Upper lobe of right lung (tissue), 1 donor: ENCODE measurements around the gene YEATS4. TPM values are rescaled to one million over a fixed set of nuclear protein-coding genes. Genes with fewer than 3 reads are reported as not detected.

ENCODE experiments used
- ATAC-seq: fragments of 200-7000 bp; cut with Tn5 transposase; one replicate; pipeline ENCODE4 v1.9.1; 2020; ENCODE audit warnings: mild to moderate bottlenecking, moderate library complexity
- DNase-seq: peaks from one replicate; pipeline ENCODE4 v3.0.0-alpha.2; 2020
- H3K27ac ChIP-seq: fragments of 200-600 bp; one replicate; pipeline ENCODE4 v1.8.0; 2022
- H3K27me3 ChIP-seq: fragments of 200-600 bp; one replicate; pipeline ENCODE4 v1.8.0; 2022; ENCODE audit warnings: mild to moderate bottlenecking
- H3K36me3 ChIP-seq: fragments of 200-600 bp; one replicate; pipeline ENCODE4 v1.8.0; 2022
- H3K4me1 ChIP-seq: fragments of 200-600 bp; one replicate; pipeline ENCODE4 v1.8.0; 2022
- H3K4me3 ChIP-seq: fragments of 200-600 bp; one replicate; pipeline ENCODE4 v1.8.0; 2022; ENCODE audit warnings: mild to moderate bottlenecking
- H3K9me3 ChIP-seq: fragments of 200-600 bp; one replicate; pipeline ENCODE4 v1.8.0; 2022
- intact Hi-C: fragments of 100-400 bp; cut with DNase I; formaldehyde crosslinking; loops from one replicate; pipeline ENCODE4 v1.11.0; 2022
- total RNA-seq: library from RNA; stranded (reverse); fragmentation: NEBNext Ultra II Directional; extraction: Animal tissue kit (Norgen Biotek cat#: 25700); gene quantifications from one replicate; pipeline ENCODE4 v1.2.1, GENCODE V29; 2021
- TF ChIP-seq, protein P1 (sequence below): fragments of 200-600 bp; IDR thresholded peaks from one replicate; pipeline ENCODE4 v1.8.0; 2022; ENCODE audit warnings: antibody characterized with exemption
- donor health status: DM: no; HTN: yes; CAD: no; lungs with severe emphysema.

YEATS4 gene
- total RNA-seq, 1 donor from 2014 or later, result 11.4 TPM

DNA sequence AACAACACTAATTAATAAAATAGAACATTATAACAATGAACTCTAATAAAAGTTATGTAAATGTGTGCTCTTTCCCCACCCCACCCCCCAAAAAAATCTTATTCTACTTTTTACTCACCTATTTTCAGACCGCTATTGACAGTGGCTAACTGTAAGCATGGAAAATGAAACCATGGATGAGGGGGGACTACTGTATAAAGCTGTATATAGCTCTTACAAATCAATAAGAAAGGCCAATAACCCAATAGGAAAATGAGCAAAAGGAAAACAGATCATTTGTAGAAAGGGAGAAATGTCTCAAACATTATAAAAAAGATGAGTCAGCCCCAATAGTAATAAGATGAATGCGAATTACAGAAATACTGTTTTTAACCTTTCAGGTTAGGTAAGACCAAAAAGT lies 27.4 kb downstream of the YEATS4 start:
- no peaks in the 10 kb centered on the region for H3K9me3 ChIP-seq
- TF ChIP-seq, protein P1, sequence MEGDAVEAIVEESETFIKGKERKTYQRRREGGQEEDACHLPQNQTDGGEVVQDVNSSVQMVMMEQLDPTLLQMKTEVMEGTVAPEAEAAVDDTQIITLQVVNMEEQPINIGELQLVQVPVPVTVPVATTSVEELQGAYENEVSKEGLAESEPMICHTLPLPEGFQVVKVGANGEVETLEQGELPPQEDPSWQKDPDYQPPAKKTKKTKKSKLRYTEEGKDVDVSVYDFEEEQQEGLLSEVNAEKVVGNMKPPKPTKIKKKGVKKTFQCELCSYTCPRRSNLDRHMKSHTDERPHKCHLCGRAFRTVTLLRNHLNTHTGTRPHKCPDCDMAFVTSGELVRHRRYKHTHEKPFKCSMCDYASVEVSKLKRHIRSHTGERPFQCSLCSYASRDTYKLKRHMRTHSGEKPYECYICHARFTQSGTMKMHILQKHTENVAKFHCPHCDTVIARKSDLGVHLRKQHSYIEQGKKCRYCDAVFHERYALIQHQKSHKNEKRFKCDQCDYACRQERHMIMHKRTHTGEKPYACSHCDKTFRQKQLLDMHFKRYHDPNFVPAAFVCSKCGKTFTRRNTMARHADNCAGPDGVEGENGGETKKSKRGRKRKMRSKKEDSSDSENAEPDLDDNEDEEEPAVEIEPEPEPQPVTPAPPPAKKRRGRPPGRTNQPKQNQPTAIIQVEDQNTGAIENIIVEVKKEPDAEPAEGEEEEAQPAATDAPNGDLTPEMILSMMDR, result no peak
- ATAC-seq, result no peak
- intact Hi-C loops, result no loop called here
- H3K4me1 ChIP-seq, result no peaks in the 10 kb centered on the region
- H3K27ac ChIP-seq, result no peak overlapping the region
- H3K4me3 ChIP-seq, result no peak overlapping the region
- H3K27me3 ChIP-seq, result no peaks in the 10 kb centered on the region
- peaks cover 14% of the 10 kb centered on the region for H3K36me3 ChIP-seq
- no peak for DNase-seq

DNA sequence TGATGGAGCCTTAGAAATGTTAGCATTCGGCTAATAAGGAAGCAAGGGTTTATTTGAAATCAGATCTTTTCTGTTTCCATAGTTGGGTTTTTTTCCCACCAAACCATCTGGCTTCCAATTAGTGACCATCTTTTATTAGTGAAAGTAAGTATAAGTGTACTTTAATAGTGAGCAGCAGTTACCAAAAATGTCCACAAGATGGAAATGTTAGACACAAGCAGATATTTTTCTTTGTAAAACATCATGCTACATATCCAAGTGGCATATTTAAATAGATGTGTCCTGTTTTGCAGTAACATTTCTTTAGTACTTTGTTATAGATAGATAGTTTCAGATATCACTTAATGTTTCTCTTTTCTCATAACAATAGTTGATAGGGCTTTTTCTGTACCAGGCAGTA lies 28.8 kb downstream of the YEATS4 start:
- no peaks in the 10 kb centered on the region for H3K9me3 ChIP-seq
- TF ChIP-seq, protein P1, result peak; percentile 55
- no peak overlapping the region for H3K27ac ChIP-seq
- DNase-seq (no peak), ATAC-seq (no peak)
- no peak overlapping the region for H3K4me3 ChIP-seq
- no peaks in the 10 kb centered on the region for H3K27me3 ChIP-seq
- H3K36me3 ChIP-seq, result peaks cover 14% of the 10 kb centered on the region
- no peaks in the 10 kb centered on the region for H3K4me1 ChIP-seq
- intact Hi-C loops, result no loop called here

DNA sequence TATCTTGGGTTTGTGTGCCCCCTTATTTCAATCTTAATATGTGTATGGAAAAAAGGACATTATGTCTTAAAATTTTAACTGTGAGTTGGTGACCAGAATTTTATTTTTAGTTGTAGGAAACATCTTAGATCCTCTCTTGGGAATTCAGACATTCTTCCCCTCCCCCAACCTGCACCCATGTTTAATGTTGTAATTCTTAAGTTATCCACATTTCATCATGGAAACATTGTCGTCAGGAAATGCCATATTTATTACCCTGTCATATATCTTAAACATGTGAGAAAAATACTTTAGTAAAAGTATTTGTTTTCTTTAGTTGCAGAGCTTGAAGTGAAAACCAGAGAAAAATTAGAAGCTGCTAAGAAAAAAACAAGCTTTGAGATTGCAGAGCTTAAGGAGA lies 30.3 kb downstream of the YEATS4 start:
- Histone ChIP-seq H3K4me1 (no peaks in the 10 kb centered on the region), H3K27ac (no peak overlapping the region), H3K4me3 (no peak overlapping the region), H3K36me3 (peaks cover 14% of the 10 kb centered on the region), H3K27me3 (no peaks in the 10 kb centered on the region), H3K9me3 (no peaks in the 10 kb centered on the region)
- intact Hi-C loops, result no loop called here
- DNase-seq, result no peak
- ATAC-seq, result no peak
- TF ChIP-seq, protein P1, result no peak

DNA sequence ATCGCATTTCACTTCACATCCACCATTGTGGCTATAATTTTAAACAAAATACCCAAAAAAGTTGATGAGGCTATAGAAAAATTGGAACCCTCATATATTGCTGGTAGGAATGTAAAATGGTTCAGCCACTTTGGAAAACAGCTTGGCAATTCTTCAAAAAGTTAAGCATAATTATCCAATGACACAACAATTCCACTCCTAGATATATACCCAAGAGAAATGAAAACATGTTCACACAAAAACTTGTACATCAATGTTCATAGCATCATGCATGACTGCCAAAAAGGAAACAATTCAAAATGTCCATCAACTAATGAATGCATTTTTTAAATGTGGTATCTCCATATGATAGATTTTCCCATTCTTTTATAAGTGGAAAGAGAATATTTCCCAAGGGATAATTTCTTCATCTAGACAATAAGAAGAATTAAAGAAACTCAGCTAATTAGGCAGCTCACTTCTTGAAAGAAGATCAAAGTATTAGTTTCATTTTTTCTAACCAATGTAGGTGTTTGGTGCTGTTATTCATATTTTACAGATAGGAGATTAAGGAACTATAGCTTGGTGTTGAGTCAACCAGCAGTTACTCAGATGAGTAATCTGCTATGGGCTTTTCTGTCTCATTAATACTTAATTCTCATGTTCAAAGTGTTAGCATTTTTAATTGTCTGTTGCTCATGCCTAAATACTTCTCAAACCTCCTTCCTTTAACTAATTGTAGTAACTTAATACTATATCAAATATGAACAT lies 32.8 kb downstream of the YEATS4 start:
- no peaks in the 10 kb centered on the region for H3K9me3 ChIP-seq
- ATAC-seq, result no peak
- TF ChIP-seq, protein P1, result no peak

DNA sequence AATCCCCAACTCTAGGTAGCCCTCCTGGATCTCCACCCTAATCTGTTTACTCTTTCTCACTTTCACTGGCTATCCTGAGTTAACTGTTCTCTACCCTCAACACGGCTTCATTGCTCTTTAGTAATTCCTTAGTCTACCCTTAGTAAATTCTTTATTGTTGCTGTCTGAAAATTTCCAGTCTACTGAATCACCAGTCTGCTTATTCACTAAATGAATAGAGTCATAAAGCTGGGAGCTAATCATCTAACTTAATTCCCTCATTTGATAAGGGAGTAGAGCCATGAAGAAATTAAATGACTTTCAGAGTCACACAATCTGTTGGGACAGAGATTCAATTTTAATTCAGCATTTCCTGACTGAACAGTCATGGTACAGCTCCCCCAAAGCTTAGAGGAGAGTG lies 36.5 kb downstream of the YEATS4 start:
- DNase-seq (no peak), ATAC-seq (no peak)
- no peak overlapping the region for H3K27ac ChIP-seq
- intact Hi-C loops, result no loop called here
- no peak overlapping the region for H3K4me3 ChIP-seq
- TF ChIP-seq, protein P1, result no peak
- H3K4me1 ChIP-seq, result no peaks in the 10 kb centered on the region
- H3K27me3 ChIP-seq, result no peaks in the 10 kb centered on the region
- H3K9me3 ChIP-seq, result no peaks in the 10 kb centered on the region
- H3K36me3 ChIP-seq, result peaks cover 3% of the 10 kb centered on the region

More for the DNA sequence above, 32.8 kb downstream of the YEATS4 start:
- no peak for DNase-seq
- intact Hi-C loops, result no loop called here
- peaks cover 14% of the 10 kb centered on the region for H3K36me3 ChIP-seq
- H3K4me3 ChIP-seq, result no peak overlapping the region
- H3K4me1 ChIP-seq, result no peaks in the 10 kb centered on the region
- H3K27me3 ChIP-seq, result no peaks in the 10 kb centered on the region
- no peak overlapping the region for H3K27ac ChIP-seq
